ENCODE data around the gene CD33. TPM values are rescaled to one million over a fixed set of nuclear protein-coding genes. Genes with fewer than 3 reads are reported as not detected.
A peak's percentile ranks its signal among the peaks of the same experiment; 100 is the strongest.

The CD33 gene
- total and polyA plus RNA-seq, 9 of the 15 experiments (the other 6 are each of a cell fraction or from before 2014, with no cell fraction given), result 36.1 to 88.6 (median 49.6) TPM

DNA sequence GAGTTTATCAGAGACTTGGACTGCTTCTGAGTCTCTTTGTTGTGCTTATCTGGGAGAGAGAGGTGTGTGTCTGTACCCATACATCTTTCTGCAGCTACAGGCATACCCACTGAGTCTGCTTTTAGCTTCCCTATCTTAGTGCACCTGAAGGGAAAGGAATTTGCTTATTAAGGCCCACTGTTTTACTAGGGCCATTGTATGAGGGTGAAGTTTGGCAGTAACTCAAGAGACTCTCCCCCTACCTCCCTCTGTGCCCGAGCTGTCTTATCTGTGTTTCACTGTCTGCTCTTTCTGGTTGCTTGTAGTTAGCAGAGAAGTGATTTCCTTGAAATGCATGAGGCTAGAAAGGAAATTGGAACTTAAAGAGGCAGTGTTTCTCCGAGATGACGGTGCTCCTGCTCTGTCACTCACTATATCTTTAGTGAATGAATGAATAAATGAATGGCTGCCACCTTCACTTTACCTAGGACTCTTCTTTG, 678 bp upstream of the CD33 start (continued):
- TF ChIP-seq PTRF (tag; IDR thresholded peaks at IDR 0.05), result no peak
- no peak for TF ChIP-seq XRCC3 (IDR thresholded peaks at IDR 0.05)
- TF ChIP-seq ETV6 (IDR thresholded peaks at IDR 0.05; ENCODE audit: borderline replicate concordance in 1 of 2, low read depth in 2 of 2, low read length in 1 of 2), result peak in 1 of 2 experiments; percentile 64; a peak in 2 of 4 replicates
- no peak for TF ChIP-seq ETV6 (CRISPR knock-in tag; IDR thresholded peaks at IDR 0.05; ENCODE audit: borderline replicate concordance)
- TF ChIP-seq, protein P1, sequence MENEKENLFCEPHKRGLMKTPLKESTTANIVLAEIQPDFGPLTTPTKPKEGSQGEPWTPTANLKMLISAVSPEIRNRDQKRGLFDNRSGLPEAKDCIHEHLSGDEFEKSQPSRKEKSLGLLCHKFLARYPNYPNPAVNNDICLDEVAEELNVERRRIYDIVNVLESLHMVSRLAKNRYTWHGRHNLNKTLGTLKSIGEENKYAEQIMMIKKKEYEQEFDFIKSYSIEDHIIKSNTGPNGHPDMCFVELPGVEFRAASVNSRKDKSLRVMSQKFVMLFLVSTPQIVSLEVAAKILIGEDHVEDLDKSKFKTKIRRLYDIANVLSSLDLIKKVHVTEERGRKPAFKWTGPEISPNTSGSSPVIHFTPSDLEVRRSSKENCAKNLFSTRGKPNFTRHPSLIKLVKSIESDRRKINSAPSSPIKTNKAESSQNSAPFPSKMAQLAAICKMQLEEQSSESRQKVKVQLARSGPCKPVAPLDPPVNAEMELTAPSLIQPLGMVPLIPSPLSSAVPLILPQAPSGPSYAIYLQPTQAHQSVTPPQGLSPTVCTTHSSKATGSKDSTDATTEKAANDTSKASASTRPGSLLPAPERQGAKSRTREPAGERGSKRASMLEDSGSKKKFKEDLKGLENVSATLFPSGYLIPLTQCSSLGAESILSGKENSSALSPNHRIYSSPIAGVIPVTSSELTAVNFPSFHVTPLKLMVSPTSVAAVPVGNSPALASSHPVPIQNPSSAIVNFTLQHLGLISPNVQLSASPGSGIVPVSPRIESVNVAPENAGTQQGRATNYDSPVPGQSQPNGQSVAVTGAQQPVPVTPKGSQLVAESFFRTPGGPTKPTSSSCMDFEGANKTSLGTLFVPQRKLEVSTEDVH (IDR thresholded peaks at IDR 0.05; ENCODE audit: low read depth, partially characterized antibody), result no peak
- TF ChIP-seq SRSF3 (IDR thresholded peaks at IDR 0.05; ENCODE audit: insufficient read depth, low read length), result no peak
- TF ChIP-seq, protein P2, sequence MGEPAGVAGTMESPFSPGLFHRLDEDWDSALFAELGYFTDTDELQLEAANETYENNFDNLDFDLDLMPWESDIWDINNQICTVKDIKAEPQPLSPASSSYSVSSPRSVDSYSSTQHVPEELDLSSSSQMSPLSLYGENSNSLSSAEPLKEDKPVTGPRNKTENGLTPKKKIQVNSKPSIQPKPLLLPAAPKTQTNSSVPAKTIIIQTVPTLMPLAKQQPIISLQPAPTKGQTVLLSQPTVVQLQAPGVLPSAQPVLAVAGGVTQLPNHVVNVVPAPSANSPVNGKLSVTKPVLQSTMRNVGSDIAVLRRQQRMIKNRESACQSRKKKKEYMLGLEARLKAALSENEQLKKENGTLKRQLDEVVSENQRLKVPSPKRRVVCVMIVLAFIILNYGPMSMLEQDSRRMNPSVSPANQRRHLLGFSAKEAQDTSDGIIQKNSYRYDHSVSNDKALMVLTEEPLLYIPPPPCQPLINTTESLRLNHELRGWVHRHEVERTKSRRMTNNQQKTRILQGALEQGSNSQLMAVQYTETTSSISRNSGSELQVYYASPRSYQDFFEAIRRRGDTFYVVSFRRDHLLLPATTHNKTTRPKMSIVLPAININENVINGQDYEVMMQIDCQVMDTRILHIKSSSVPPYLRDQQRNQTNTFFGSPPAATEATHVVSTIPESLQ (CRISPR knock-in tag; IDR thresholded peaks at IDR 0.05), result no peak
- TF ChIP-seq BCOR (IDR thresholded peaks at IDR 0.05), result no peak; the same call in 1 of the 2 replicates
- no peak for TF ChIP-seq ATF1 (CRISPR knock-in tag; IDR thresholded peaks at IDR 0.05)
- no peak for TF ChIP-seq ATF1 (tag; IDR thresholded peaks at IDR 0.05)
- no peak for TF ChIP-seq ZNF384 (IDR thresholded peaks at IDR 0.05; ENCODE audit: low read depth, low read length)
- TF ChIP-seq SUPT5H (IDR thresholded peaks at IDR 0.05), result no peak
- no peak for TF ChIP-seq CHD2 (IDR thresholded peaks at IDR 0.05; ENCODE audit: low read depth, low read length)
- TF ChIP-seq MIER1 (IDR thresholded peaks at IDR 0.05; ENCODE audit: low read depth), result no peak
- TF ChIP-seq, protein P3, sequence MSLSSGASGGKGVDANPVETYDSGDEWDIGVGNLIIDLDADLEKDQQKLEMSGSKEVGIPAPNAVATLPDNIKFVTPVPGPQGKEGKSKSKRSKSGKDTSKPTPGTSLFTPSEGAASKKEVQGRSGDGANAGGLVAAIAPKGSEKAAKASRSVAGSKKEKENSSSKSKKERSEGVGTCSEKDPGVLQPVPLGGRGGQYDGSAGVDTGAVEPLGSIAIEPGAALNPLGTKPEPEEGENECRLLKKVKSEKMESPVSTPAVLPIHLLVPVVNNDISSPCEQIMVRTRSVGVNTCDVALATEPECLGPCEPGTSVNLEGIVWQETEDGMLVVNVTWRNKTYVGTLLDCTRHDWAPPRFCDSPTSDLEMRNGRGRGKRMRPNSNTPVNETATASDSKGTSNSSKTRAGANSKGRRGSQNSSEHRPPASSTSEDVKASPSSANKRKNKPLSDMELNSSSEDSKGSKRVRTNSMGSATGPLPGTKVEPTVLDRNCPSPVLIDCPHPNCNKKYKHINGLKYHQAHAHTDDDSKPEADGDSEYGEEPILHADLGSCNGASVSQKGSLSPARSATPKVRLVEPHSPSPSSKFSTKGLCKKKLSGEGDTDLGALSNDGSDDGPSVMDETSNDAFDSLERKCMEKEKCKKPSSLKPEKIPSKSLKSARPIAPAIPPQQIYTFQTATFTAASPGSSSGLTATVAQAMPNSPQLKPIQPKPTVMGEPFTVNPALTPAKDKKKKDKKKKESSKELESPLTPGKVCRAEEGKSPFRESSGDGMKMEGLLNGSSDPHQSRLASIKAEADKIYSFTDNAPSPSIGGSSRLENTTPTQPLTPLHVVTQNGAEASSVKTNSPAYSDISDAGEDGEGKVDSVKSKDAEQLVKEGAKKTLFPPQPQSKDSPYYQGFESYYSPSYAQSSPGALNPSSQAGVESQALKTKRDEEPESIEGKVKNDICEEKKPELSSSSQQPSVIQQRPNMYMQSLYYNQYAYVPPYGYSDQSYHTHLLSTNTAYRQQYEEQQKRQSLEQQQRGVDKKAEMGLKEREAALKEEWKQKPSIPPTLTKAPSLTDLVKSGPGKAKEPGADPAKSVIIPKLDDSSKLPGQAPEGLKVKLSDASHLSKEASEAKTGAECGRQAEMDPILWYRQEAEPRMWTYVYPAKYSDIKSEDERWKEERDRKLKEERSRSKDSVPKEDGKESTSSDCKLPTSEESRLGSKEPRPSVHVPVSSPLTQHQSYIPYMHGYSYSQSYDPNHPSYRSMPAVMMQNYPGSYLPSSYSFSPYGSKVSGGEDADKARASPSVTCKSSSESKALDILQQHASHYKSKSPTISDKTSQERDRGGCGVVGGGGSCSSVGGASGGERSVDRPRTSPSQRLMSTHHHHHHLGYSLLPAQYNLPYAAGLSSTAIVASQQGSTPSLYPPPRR (CRISPR knock-in tag; IDR thresholded peaks at IDR 0.05; ENCODE audit: borderline replicate concordance), result no peak
- no peak for TF ChIP-seq STAG1 (CRISPR knock-in tag; IDR thresholded peaks at IDR 0.05; ENCODE audit: borderline replicate concordance)
- no peak for TF ChIP-seq RBFOX2 (IDR thresholded peaks at IDR 0.05; ENCODE audit: low read depth, low read length)
- TF ChIP-seq BACH1 (tag; IDR thresholded peaks at IDR 0.05), result no peak
- TF ChIP-seq ZNF764 (CRISPR knock-in tag; IDR thresholded peaks at IDR 0.05; ENCODE audit: low read depth), result no peak
- TF ChIP-seq CBX8 (IDR thresholded peaks at IDR 0.05; ENCODE audit: borderline replicate concordance, extremely low read depth, low read depth, low read length, poor library complexity, severe bottlenecking), result no peak
- no peak for TF ChIP-seq PTBP1 (IDR thresholded peaks at IDR 0.05; ENCODE audit: low read depth, low read length)
